Ishikawa (cell line): ENCODE results near the gene C4orf33.

ENCODE experiments used
- CEBPB ChIP-seq: IDR thresholded peaks from 2 replicates; pipeline ENCODE4 v1.6.1; 2012
- CREB1 ChIP-seq: IDR thresholded peaks from 2 replicates; pipeline ENCODE4 v1.6.1; 2012; ENCODE audit warnings: low read depth
- EGR1 ChIP-seq: IDR thresholded peaks from 2 replicates; pipeline ENCODE4 v1.6.1; 2012
- EP300 ChIP-seq: IDR thresholded peaks from 2 replicates; pipeline ENCODE4 v1.6.1; 2012; ENCODE audit warnings: borderline replicate concordance
- FOXM1 ChIP-seq: IDR thresholded peaks from 2 replicates; pipeline ENCODE4 v1.6.1; 2012; ENCODE audit warnings: low read depth, borderline replicate concordance
- MAX ChIP-seq: IDR thresholded peaks from 2 replicates; pipeline ENCODE4 v1.6.1; 2012
- NFIC ChIP-seq: IDR thresholded peaks from 2 replicates; pipeline ENCODE4 v1.6.1; 2012
- RAD21 ChIP-seq: IDR thresholded peaks from 2 replicates; pipeline ENCODE4 v1.6.1; 2012; ENCODE audit warnings: low read depth
- REST ChIP-seq: IDR thresholded peaks from 2 replicates; pipeline ENCODE4 v1.6.1; 2012; ENCODE audit warnings: low read depth, mild to moderate bottlenecking
- TAF1 ChIP-seq: IDR thresholded peaks from 2 replicates; pipeline ENCODE4 v1.6.1; 2012; ENCODE audit warnings: low read depth, mild to moderate bottlenecking
- TCF12 ChIP-seq: IDR thresholded peaks from 2 replicates; pipeline ENCODE4 v1.6.1; 2012; ENCODE audit warnings: low read depth
- TEAD4 ChIP-seq: IDR thresholded peaks from 2 replicates; pipeline ENCODE4 v1.6.1; 2012
- YY1 ChIP-seq: IDR thresholded peaks from 2 replicates; pipeline ENCODE4 v1.6.1; 2012; ENCODE audit warnings: low read depth
- ZBTB7A ChIP-seq: IDR thresholded peaks from 2 replicates; pipeline ENCODE4 v1.6.1; 2012; ENCODE audit warnings: low read depth
- TF ChIP-seq, protein P1 (sequence below): IDR thresholded peaks from 2 replicates; pipeline ENCODE4 v1.6.1; 2012

The C4orf33 gene

DNA sequence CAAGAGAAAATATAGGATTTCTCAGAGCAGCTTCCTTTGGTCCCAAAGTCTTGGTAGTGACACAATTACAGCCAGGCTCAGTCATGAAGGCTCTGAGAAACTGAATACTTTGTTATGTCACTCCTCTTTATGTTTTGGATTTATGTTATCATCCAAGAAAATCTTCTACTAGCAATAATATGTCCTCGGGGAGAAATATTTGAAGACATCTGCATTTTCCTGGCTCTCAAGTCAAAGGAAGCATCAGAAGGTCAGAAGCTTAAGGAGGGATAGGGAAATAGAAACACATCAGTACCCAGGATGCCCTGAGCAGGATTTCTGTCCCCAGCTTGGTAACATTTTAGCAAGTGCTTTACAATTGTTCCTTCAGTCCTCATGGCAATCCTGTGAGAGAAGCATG lies 54.0 kb downstream of the C4orf33 start:
- TF ChIP-seq RAD21 = no peak
- TF ChIP-seq, protein P1, sequence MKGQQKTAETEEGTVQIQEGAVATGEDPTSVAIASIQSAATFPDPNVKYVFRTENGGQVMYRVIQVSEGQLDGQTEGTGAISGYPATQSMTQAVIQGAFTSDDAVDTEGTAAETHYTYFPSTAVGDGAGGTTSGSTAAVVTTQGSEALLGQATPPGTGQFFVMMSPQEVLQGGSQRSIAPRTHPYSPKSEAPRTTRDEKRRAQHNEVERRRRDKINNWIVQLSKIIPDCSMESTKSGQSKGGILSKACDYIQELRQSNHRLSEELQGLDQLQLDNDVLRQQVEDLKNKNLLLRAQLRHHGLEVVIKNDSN = no peak
- TF ChIP-seq TAF1 = no peak
- TF ChIP-seq CREB1 = no peak

GRCh38 chr4:129152350-129152749 lies 56.4 kb downstream of the C4orf33 start:
- TF ChIP-seq NFIC (no peak), YY1 (no peak), CEBPB (no peak), CREB1 (no peak), EP300 (no peak), REST (no peak), ZBTB7A (no peak)

DNA sequence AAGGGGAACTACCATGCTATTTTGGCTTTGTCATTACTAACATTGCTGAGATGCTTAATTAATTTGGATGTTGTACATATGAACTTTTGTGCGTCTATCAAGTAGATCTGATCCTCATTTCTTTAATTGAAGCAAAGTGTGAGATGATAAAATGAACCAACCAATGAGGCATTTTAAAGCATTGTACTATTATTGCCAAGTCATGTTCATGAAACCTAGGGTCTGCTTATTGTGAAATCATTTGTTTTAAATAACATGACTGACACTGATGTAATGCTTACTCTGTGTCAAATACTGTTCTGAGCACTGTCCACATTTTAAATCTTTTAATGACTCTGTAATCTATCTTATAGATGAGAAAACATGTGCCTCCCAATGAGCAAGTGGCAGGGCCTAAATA lies 57.7 kb downstream of the C4orf33 start:
- TF ChIP-seq MAX = no peak
- no peak for TF ChIP-seq ZBTB7A

DNA sequence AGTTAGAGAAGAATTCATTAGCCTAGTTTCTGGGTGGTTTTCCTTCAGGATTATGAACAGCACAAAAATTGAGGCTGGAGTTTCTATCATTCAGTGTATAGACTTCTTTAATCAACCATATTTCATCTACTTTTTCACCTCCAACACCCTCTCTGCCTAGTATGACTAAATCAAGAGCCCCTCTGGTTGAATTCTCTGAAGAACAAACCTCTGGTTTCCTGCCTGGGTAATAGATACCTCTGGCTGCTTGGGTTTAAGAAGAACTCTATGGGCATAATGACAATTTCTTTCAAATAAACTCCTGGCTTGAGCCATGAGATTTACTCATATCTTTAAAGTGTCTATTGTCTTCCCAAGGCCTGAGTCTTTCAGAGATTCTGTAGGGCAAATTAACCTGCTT lies 66.5 kb downstream of the C4orf33 start:
- TF ChIP-seq TCF12 = no peak
- TF ChIP-seq YY1 = no peak
- TF ChIP-seq REST = no peak
- no peak for TF ChIP-seq RAD21
- no peak for TF ChIP-seq CEBPB
- no peak for TF ChIP-seq MAX
- TF ChIP-seq, protein P1 = no peak
- TF ChIP-seq NFIC = no peak
- TF ChIP-seq TAF1 = no peak
- TF ChIP-seq EGR1 = no peak
- TF ChIP-seq ZBTB7A = no peak
- TF ChIP-seq TEAD4 = no peak
- no peak for TF ChIP-seq EP300
- no peak for TF ChIP-seq CREB1
- no peak for TF ChIP-seq FOXM1

- TF ChIP-seq EGR1 = no peak
- TF ChIP-seq TEAD4 = no peak
- TF ChIP-seq TCF12 = no peak
- TF ChIP-seq EP300 = no peak
- no peak for TF ChIP-seq NFIC
- TF ChIP-seq FOXM1 = no peak
- TF ChIP-seq, protein P1 = no peak
- no peak for TF ChIP-seq CEBPB
Observed at GRCh38 chr4:129163427-129163826, 67.5 kb downstream of the C4orf33 start.

DNA sequence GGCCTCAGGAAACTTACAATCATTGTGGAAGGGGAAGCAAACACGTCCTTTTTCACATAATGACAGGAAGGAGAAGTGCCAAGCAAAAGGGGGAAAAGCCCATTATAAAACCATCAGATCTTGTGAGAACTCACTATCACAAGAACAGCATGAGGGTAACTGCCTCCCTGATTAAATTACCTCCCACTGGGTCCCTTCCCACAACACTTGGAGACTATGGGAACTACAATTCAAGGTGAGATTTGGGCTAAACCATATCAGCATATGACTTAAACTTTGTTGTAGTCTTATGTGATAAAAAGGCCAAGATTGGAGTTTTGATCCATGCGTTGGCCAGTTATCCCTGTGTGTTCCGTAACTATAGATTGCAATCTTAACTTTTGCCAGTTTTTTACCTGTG lies 68.3 kb downstream of the C4orf33 start:
- TF ChIP-seq ZBTB7A (no peak), REST (no peak)
